Measurements from ENCODE around the gene FES. TPM values are rescaled to one million over a fixed set of nuclear protein-coding genes. Genes with fewer than 3 reads are reported as not detected.

The FES gene
- total and polyA plus RNA-seq, 2 of the 13 experiments (the other 11 are each of a cell fraction or from before 2014, with no cell fraction given): 4.0 to 9.5 TPM

- TF ChIP-seq ZHX2 (IDR thresholded peaks at IDR 0.05; ENCODE audit: low read depth) (no peak), ZHX2 (CRISPR knock-in tag; IDR thresholded peaks at IDR 0.05; ENCODE audit: borderline replicate concordance) (peak; percentile 33; the same call in 1 of the 2 replicates), NFYB (CRISPR knock-in tag; IDR thresholded peaks at IDR 0.05) (peak; percentile 13; the same call in 1 of the 2 replicates), MYNN (CRISPR knock-in tag; IDR thresholded peaks at IDR 0.05; ENCODE audit: low read depth) (no peak), RELA (CRISPR knock-in tag; IDR thresholded peaks at IDR 0.05) (no peak), ZNF570 (CRISPR knock-in tag; IDR thresholded peaks at IDR 0.05; ENCODE audit: borderline replicate concordance) (no peak), U2AF2 (IDR thresholded peaks at IDR 0.05; ENCODE audit: low read depth, low read length) (no peak), ZNF687 (CRISPR knock-in tag; IDR thresholded peaks at IDR 0.05) (peak; percentile 92), ZSCAN9 (CRISPR knock-in tag; IDR thresholded peaks at IDR 0.05; ENCODE audit: borderline replicate concordance) (no peak; the same call in 1 of the 2 replicates), ZFP36L1 (CRISPR knock-in tag; IDR thresholded peaks at IDR 0.05) (no peak), ZMYM3 (CRISPR knock-in tag; IDR thresholded peaks at IDR 0.05) (peak; percentile 34; the same call in 1 of the 2 replicates), ZNF556 (CRISPR knock-in tag; IDR thresholded peaks at IDR 0.05; ENCODE audit: borderline replicate concordance) (peak; percentile 40), MIXL1 (CRISPR knock-in tag; IDR thresholded peaks at IDR 0.05) (peak; percentile 65; the same call in 1 of the 2 replicates), CHD2 (IDR thresholded peaks at IDR 0.05; ENCODE audit: low read depth, low read length) (no peak), RBFOX2 (IDR thresholded peaks at IDR 0.05; ENCODE audit: low read depth, low read length) (peak; percentile 95), DZIP1 (CRISPR knock-in tag; IDR thresholded peaks at IDR 0.05) (no peak), ZBTB3 (CRISPR knock-in tag; IDR thresholded peaks at IDR 0.05; ENCODE audit: borderline replicate concordance, low read depth) (0 out of 2 replicates have a peak, but pooled peaks have one; percentile 23)
Measured at GRCh38 chr15:90931828-90932659, 47.7 kb downstream of the FES start, which contains the start of gene HDDC3 (continued).

Data from HepG2 (cell line).